CD4-positive, alpha-beta memory T cell (primary cell): ENCODE measurements around the gene SUPT6H. TPM values are rescaled to one million over a fixed set of nuclear protein-coding genes. Genes with fewer than 3 reads are reported as not detected.
A peak's percentile ranks its signal among the peaks of the same experiment; 100 is the strongest.
"Not testable (repeated sequence)": the region's sequence is repeated elsewhere in the genome, so short reads cannot be mapped to it uniquely, and the experiment has no call there.

Experiments used
- CTCF ChIA-PET: fragments of 350-600 bp; sonication (Branson Sonifier 250); formaldehyde crosslinking; loops from one replicate; lab custom pipeline; 2021; ENCODE audit warnings: inconsistent platforms; ENCODE audit not compliant: partially characterized antibody; lab: Charles Lee
- POLR2A ChIA-PET: fragments of 350-600 bp; sonication (Branson Sonifier 250); formaldehyde crosslinking; loops from one replicate; lab custom pipeline; 2021; ENCODE audit not compliant: partially characterized antibody; lab: Charles Lee
- DNase-seq, 5 donors: peaks; one replicate each; pipeline versions ENCODE4 v3.0.0 to v3.0.0-alpha.2; 2020 to 2022; ENCODE audit warnings: mixed read lengths in 1 of 5
- H3K27ac ChIP-seq: one replicate; pipeline ENCODE4 v1.7.0; 2013; ENCODE audit warnings: low read depth, low read length
- H3K27me3 ChIP-seq: 2 replicates; pipeline ENCODE4 v1.7.0; 2013; ENCODE audit warnings: mild to moderate bottlenecking, low read length, moderate library complexity; ENCODE audit not compliant: insufficient read depth
- H3K36me3 ChIP-seq: 2 replicates; pipeline ENCODE4 v1.7.0; 2013; ENCODE audit warnings: mild to moderate bottlenecking, low read length, moderate library complexity; ENCODE audit not compliant: insufficient read depth
- H3K4me1 ChIP-seq: 2 replicates; pipeline ENCODE4 v1.7.0; 2013; ENCODE audit warnings: mild to moderate bottlenecking, low read length, moderate library complexity; ENCODE audit not compliant: insufficient read depth
- H3K4me3 ChIP-seq, 2 donors: one replicate each; pipeline ENCODE4 v1.7.0; 2013; ENCODE audit warnings: low read length in 2 of 2, mild to moderate bottlenecking in 1 of 2
- H3K9me3 ChIP-seq, 2 donors: one replicate each; pipeline ENCODE4 v1.7.0; 2013; ENCODE audit warnings: low read length in 2 of 2, control low read depth in 1 of 2; ENCODE audit not compliant: control insufficient read depth in 1 of 2
- H3K27ac Mint-ChIP-seq, 7 donors: one replicate each; pipeline ENCODE4 v1.8.0; 2020 to 2021; ENCODE audit warnings: mixed read lengths in 7 of 7, mild to moderate bottlenecking in 6 of 7, inconsistent platforms in 3 of 7, moderate library complexity in 3 of 7
- H3K27me3 Mint-ChIP-seq, 2 donors: one replicate each; pipeline ENCODE4 v1.8.0; 2020 to 2021; ENCODE audit warnings: mixed read lengths in 2 of 2
- H3K36me3 Mint-ChIP-seq, 2 donors: one replicate each; pipeline ENCODE4 v1.8.0; 2020 to 2021; ENCODE audit warnings: mixed read lengths in 2 of 2, inconsistent platforms in 1 of 2, mild to moderate bottlenecking in 1 of 2
- H3K4me1 Mint-ChIP-seq, 4 donors: one replicate each; pipeline ENCODE4 v1.8.0; 2020 to 2021; ENCODE audit warnings: mixed read lengths in 4 of 4, mild to moderate bottlenecking in 1 of 4
- H3K4me3 Mint-ChIP-seq, 8 donors: one replicate each; pipeline ENCODE4 v1.8.0; 2020 to 2021; ENCODE audit warnings: mixed read lengths in 8 of 8, mild to moderate bottlenecking in 7 of 8, moderate library complexity in 6 of 8, inconsistent platforms in 3 of 8
- H3K9me3 Mint-ChIP-seq, 8 donors: one replicate each; pipeline ENCODE4 v1.8.0; 2020 to 2021; ENCODE audit warnings: mixed read lengths in 8 of 8, mild to moderate bottlenecking in 5 of 8, inconsistent platforms in 3 of 8, moderate library complexity in 1 of 8
- intact Hi-C: fragments of 100-400 bp; cut with micrococcal nuclease; formaldehyde crosslinking; loops from one replicate; pipeline ENCODE4 v1.15.1; 2023
- polyA plus RNA-seq, 2 donors: library from polyadenylated mRNA; unstranded; fragments of 300-500 nt; fragmentation: Illumina TruSeq; gene quantifications; one replicate each; pipeline ENCODE4 v1.2.3, GENCODE V29; 2021
- total RNA-seq, 2 experiments: library from RNA; stranded (reverse); gene quantifications; one replicate each; pipeline ENCODE4 v1.2.3, GENCODE V29; 2021

SUPT6H gene
- total and polyA plus RNA-seq, 4 experiments from 2014 or later, result 0.81 to 102 (median 60.2) TPM

DNA sequence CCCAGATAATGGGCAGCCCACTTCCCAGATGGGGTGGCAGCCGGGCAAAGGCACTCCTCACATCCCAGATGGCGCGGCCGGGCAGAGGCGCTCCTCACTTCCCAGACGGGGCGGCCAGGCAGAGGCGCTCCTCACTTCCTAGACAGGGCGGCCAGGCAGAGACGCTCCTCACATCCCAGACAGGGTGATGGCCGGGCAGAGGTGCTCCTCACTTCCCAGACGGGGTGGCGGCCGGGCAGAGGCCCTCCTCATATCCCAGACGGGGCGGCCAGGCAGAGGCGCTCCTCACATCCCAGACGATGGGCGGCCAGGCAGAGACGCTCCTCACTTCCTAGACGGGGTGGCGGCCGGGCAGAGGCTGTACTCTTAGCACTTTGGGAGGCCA is 2.5 kb upstream of the SUPT6H start:
- peaks cover 34% of the 10 kb centered on the region for H3K4me1 ChIP-seq
- intact Hi-C loops, H3K9me3 ChIP-seq, DNase-seq, H3K4me3 ChIP-seq, H3K27ac ChIP-seq, CTCF ChIA-PET, POLR2A ChIA-PET, H3K27me3 ChIP-seq, H3K36me3 ChIP-seq, H3K9me3 Mint-ChIP-seq, H3K27me3 Mint-ChIP-seq: not testable (repeated sequence)
- peaks cover 9 to 44% of the 10 kb centered on the region in 2 donors for H3K36me3 Mint-ChIP-seq
- H3K4me1 Mint-ChIP-seq, result peaks cover 36 to 60% (median 46%) of the 10 kb centered on the region in 4 donors
- H3K4me3 Mint-ChIP-seq, result peak overlapping the region in 3 of 8 donors; percentile 36 to 70 (median 50)
- peak overlapping the region in 4 of 7 donors; percentile 57 to 97 (median 68) for H3K27ac Mint-ChIP-seq

DNA sequence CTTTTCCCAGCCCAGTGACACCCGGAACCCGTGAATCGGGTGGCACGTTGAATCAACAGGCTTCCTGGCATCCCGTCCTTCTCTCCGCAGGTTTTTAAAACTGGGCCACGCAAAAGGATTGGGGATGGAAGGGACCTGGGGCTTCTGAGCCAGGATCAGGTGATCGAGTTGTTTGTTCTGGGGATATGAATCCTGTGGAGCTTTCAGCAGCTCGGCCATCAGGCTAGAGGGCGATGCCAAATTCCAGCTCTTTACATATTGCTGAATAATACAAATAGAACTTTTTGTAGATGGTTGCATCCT is 473 bp downstream of the SUPT6H start:
- no peaks in the 10 kb centered on the region for H3K9me3 ChIP-seq
- CTCF ChIA-PET, result interaction anchor here (1.1 to 4.4 kb wide), 3 partner anchors 18 to 169 kb away, joined by 3 to 51 read pairs (median 7); partner anchors contain the start of genes BLTP2, NEK8 and TLCD1
- no peak for DNase-seq
- Mint-ChIP-seq H3K4me3 (peak overlapping the region; percentile 99 to 100 (median 100)), H3K9me3 (no peaks in the 10 kb centered on the region), H3K36me3 (peaks cover 9 to 52% of the 10 kb centered on the region in 2 donors), H3K27ac (peak overlapping the region; percentile 97 to 100 (median 100)), H3K4me1 (peaks cover 43 to 68% (median 57%) of the 10 kb centered on the region in 4 donors), H3K27me3 (no peaks in the 10 kb centered on the region)
- no peaks in the 10 kb centered on the region for H3K27me3 ChIP-seq
- H3K27ac ChIP-seq, result peak overlapping the region; percentile 99
- peak overlapping the region; percentile 92 to 99 for H3K4me3 ChIP-seq
- intact Hi-C loops, result loop anchor here (2.0 to 5.0 kb wide), 2 partner anchors 48 to 290 kb away; partner anchors contain the start of genes PHF12 and PROCA1
- peaks cover 51% of the 10 kb centered on the region for H3K4me1 ChIP-seq
- peaks cover 9% of the 10 kb centered on the region for H3K36me3 ChIP-seq
- POLR2A ChIA-PET, result interaction anchor here (0.5 to 3.5 kb wide), 16 partner anchors 10 to 1818 kb away, joined by 3 to 77 read pairs (median 7); partner anchors contain the start of genes ALDOC, BLTP2, PIGS and PROCA1

DNA sequence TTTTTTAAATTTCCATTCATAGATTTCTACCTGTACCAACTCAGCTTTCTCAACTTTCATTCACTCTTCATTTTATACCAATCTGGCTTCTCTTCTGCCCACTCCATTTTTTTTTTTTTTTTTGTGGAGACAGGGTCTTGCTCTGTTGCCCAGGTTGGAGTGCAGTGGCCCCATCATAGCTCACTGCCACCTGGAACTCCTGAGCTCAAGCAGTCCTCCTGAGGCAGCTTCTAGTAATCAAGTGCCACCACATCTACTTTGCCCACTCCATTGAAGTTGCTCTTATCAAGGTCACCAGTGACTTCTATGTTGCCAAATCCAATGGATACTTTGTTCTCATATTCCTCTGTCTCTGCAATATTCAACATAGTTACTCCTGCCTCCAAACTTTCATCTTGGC is 1.7 kb downstream of the SUPT6H start:
- POLR2A ChIA-PET, result interaction anchor here (1.6 to 3.5 kb wide), 3 partner anchors 18 to 263 kb away, joined by 4 to 77 read pairs (median 7); partner anchors contain the start of gene BLTP2
- H3K27ac Mint-ChIP-seq, result peak overlapping the region; percentile 97 to 100 (median 100)
- Histone ChIP-seq H3K4me1 (peaks cover 57% of the 10 kb centered on the region), H3K9me3 (no peaks in the 10 kb centered on the region), H3K4me3 (no peak overlapping the region), H3K27me3 (no peaks in the 10 kb centered on the region), H3K36me3 (peaks cover 14% of the 10 kb centered on the region), H3K27ac (peak overlapping the region; percentile 99)
- DNase-seq, result no peak
- H3K4me1 Mint-ChIP-seq, result peaks cover 51 to 80% (median 62%) of the 10 kb centered on the region in 4 donors
- intact Hi-C loops, result loop anchor here (2.0 to 5.0 kb wide), 2 partner anchors 47 to 289 kb away; partner anchors contain the start of genes PHF12 and PROCA1
- H3K9me3 Mint-ChIP-seq, result no peaks in the 10 kb centered on the region
- H3K4me3 Mint-ChIP-seq, result peak overlapping the region; percentile 99 to 100 (median 100)
- H3K36me3 Mint-ChIP-seq, result peaks cover 5 to 57% of the 10 kb centered on the region in 2 donors
- H3K27me3 Mint-ChIP-seq, result no peaks in the 10 kb centered on the region
- CTCF ChIA-PET, result interaction anchor here (4.4 kb wide), 1 partner anchor 19 kb away, joined by 51 read pairs; the partner anchor contains the start of gene BLTP2

DNA sequence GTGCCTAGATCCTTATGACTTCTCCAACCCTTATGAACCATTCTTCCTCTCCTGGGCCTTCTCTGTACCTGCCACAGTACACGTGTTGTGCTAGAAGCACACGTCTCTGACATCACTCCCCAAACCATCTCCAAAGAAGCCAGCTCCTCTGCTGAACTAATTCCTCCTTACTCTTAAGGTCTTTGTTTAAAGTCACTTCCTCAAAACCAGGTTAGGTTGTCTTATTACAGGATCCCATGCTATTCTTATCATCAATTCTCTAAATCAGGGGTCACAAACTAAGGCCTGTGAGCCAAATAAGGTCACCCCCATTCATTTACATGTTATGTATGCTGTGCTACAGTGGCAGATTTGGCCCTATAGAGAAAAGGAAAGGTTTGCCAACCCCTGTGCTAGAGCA is 4.0 kb downstream of the SUPT6H start:
- intact Hi-C loops, result no loop called here
- H3K27me3 ChIP-seq, result no peaks in the 10 kb centered on the region

DNA sequence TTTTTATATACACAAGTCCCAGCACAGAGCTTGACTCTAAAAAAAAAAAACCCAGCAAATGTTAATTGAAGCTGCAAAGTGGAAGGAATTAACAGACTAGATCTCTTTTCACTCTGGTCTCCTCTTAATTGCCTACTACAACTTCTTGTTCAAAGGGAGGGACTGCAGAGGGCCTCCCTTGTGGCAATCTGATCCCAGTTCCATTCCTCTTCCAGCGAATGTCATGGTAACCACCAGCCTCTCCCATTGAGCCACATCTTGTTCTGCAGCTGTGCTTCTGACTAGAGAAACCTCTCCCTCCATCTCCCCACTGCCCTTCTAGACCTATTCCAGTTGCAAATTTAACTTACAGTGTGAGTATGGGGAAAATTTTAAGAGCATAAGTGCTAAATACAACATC is 5.9 kb downstream of the SUPT6H start:
- peaks cover 35 to 48% (median 40%) of the 10 kb centered on the region in 4 donors for H3K4me1 Mint-ChIP-seq

More for the DNA sequence above, 4.0 kb downstream of the SUPT6H start:
- H3K4me1 Mint-ChIP-seq, result peaks cover 41 to 63% (median 52%) of the 10 kb centered on the region in 4 donors
- H3K9me3 Mint-ChIP-seq, result no peaks in the 10 kb centered on the region
- DNase-seq, result no peak
- no peaks in the 10 kb centered on the region for H3K27me3 Mint-ChIP-seq
- H3K4me3 Mint-ChIP-seq, result peak overlapping the region in 1 of 8 donors; percentile 13
- CTCF ChIA-PET, result no interaction called here
- no peak overlapping the region for H3K27ac ChIP-seq
- peak overlapping the region in 5 of 7 donors; percentile 13 to 87 (median 59) for H3K27ac Mint-ChIP-seq
- POLR2A ChIA-PET, result interaction anchor here (1.0 kb wide), 1 partner anchor 21 kb away, joined by 3 read pairs; the partner anchor contains the start of gene BLTP2
- peaks cover 51% of the 10 kb centered on the region for H3K4me1 ChIP-seq
- peaks cover 17% of the 10 kb centered on the region for H3K36me3 ChIP-seq
- peaks cover 2 to 56% of the 10 kb centered on the region in 2 donors for H3K36me3 Mint-ChIP-seq
- H3K9me3 ChIP-seq, result no peaks in the 10 kb centered on the region
- H3K4me3 ChIP-seq, result no peak overlapping the region

DNA sequence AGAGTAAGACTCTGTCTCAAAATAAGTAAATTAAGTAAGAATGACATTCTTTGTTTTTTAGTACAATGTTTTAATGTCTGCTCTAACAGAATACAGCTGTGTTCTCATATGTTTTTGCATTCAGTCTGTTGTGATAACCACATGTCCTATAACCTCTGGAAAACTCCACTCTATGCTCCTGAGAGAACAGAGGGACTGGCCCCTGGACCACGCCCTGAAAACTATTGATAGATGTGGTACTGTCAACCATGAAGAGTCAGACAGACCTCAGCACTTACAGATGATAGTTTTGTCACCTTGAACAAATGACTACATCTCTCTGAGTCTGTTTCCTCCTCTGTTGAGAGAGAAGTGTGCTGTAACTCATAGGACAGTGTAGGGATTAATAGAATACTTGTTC is 7.9 kb downstream of the SUPT6H start:
- H3K27me3 ChIP-seq, result no peaks in the 10 kb centered on the region
- CTCF ChIA-PET, result no interaction called here
- Mint-ChIP-seq H3K9me3 (no peaks in the 10 kb centered on the region), H3K4me3 (no peak overlapping the region), H3K27ac (no peak overlapping the region), H3K36me3 (peaks cover 34 to 69% of the 10 kb centered on the region in 2 donors), H3K4me1 (peaks cover 19 to 28% (median 21%) of the 10 kb centered on the region in 4 donors), H3K27me3 (no peaks in the 10 kb centered on the region)
- POLR2A ChIA-PET, result no interaction called here
- DNase-seq, result no peak
- H3K4me3 ChIP-seq, result no peak overlapping the region
- intact Hi-C loops, result no loop called here
- H3K36me3 ChIP-seq, result peaks cover 53% of the 10 kb centered on the region
- no peaks in the 10 kb centered on the region for H3K9me3 ChIP-seq
- peaks cover 23% of the 10 kb centered on the region for H3K4me1 ChIP-seq
- no peak overlapping the region for H3K27ac ChIP-seq

More for the DNA sequence above, 5.9 kb downstream of the SUPT6H start:
- Histone ChIP-seq H3K36me3 (peaks cover 33% of the 10 kb centered on the region), H3K27me3 (no peaks in the 10 kb centered on the region), H3K27ac (no peak overlapping the region), H3K9me3 (no peaks in the 10 kb centered on the region), H3K4me3 (no peak overlapping the region), H3K4me1 (peaks cover 42% of the 10 kb centered on the region)
- Mint-ChIP-seq H3K9me3 (no peaks in the 10 kb centered on the region), H3K27me3 (no peaks in the 10 kb centered on the region), H3K27ac (peak overlapping the region in 2 of 7 donors; percentile 20 to 70), H3K4me3 (no peak overlapping the region), H3K36me3 (peaks cover 14 to 54% of the 10 kb centered on the region in 2 donors)
- POLR2A ChIA-PET, result no interaction called here
- intact Hi-C loops, result no loop called here
- no peak for DNase-seq
- CTCF ChIA-PET, result interaction anchor here (1.8 kb wide), 1 partner anchor 21 kb away, joined by 5 read pairs; no protein-coding TSS in a partner anchor

DNA sequence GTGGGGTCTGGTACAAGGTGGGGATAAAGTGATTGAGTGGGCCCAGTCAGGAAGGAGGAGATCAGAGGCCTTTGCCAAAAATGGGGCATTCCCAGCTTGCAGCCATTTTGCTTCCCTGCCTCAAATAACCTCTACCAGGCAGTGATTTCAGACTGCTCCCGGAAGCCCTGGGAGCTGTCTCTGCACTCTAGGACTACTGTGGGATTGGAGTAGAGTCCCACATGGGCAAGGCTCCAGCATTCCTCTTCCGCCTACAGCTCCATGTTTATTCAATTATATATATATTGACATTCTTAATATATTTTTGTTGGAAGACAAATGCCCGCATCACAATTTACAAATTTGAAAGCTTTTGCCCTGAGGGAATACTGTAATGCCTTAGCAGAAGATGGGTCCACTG is 13.5 kb downstream of the SUPT6H start:
- Mint-ChIP-seq H3K4me1 (no peaks in the 10 kb centered on the region), H3K9me3 (no peaks in the 10 kb centered on the region), H3K36me3 (peaks cover 60 to 85% of the 10 kb centered on the region in 2 donors), H3K27ac (no peak overlapping the region), H3K27me3 (no peaks in the 10 kb centered on the region), H3K4me3 (no peak overlapping the region)
- Histone ChIP-seq H3K27ac (no peak overlapping the region), H3K4me1 (no peaks in the 10 kb centered on the region), H3K9me3 (no peaks in the 10 kb centered on the region), H3K27me3 (no peaks in the 10 kb centered on the region), H3K36me3 (peaks cover 78% of the 10 kb centered on the region), H3K4me3 (no peak overlapping the region)
- intact Hi-C loops, result no loop called here
- no peak for DNase-seq
- ChIA-PET CTCF (interaction anchor here (0.7 to 3.0 kb wide), 3 partner anchors 27 to 128 kb away, joined by 3 to 9 read pairs (median 6); no protein-coding TSS in a partner anchor), POLR2A (interaction anchor here (1.3 kb wide), 1 partner anchor 13 kb away, joined by 8 read pairs; the partner anchor contains the start of genes SDF2 and SUPT6H)
